Myocyte (in vitro differentiated cells): Measurements from ENCODE around the gene LYPD8. TPM values are rescaled to one million over a fixed set of nuclear protein-coding genes. Genes with fewer than 3 reads are reported as not detected.

Source experiments
- DNase-seq: peaks from one replicate; pipeline ENCODE4 v3.0.0-alpha.2; 2012; ENCODE audit warnings: low read depth
- total RNA-seq: library from RNA; depleted of rRNA; stranded (reverse); fragments of >200 nt; gene quantifications from 2 replicates; pipeline ENCODE4 v1.2.3, GENCODE V29; 2014

LYPD8 gene
- total RNA-seq, 1 donor from 2014 or later = not detected

GRCh38 chr1:248758352-248758751 is 2.8 kb upstream of the LYPD8 start:
- no peak for DNase-seq

DNA sequence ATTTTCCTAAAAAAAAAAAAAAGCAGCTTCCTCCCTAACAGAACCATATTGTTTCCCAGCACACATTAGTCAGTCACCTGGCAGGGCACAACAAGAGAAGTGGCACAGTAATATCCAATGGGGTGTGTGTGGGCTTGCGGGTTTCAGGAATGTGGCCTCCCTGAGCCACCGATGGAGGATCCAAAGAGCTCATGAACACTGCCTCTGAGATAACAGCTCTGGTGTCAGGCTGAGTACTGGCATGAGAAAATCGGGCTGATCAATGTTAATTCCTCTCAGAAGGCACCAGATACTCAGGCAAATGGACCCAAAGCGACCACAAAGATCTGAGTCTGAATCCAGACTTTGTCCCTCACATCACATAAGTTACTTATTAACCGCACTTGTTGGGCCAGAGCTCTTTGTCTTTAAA is 2.2 kb upstream of the LYPD8 start:
- DNase-seq = no peak

DNA sequence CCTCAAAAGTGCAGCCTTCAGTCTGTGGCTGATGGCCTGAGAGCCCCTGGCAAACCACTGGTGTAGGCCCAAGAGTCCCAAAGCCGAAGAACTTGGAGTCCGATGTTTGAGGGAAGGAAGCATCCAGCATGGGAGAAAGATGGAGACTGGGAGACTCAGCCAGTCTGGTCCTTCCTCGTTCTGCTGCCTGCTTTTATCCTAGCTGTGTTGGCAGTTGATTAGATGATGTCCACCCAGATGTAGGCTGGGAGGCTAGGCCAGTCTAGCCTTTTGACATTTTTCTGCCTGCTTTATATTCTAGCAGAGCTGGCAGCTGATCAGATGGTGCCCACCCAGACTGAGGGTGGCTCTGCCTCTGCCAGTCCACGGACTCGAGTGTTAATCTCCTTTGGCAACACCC is 1.1 kb upstream of the LYPD8 start:
- no peak for DNase-seq

DNA sequence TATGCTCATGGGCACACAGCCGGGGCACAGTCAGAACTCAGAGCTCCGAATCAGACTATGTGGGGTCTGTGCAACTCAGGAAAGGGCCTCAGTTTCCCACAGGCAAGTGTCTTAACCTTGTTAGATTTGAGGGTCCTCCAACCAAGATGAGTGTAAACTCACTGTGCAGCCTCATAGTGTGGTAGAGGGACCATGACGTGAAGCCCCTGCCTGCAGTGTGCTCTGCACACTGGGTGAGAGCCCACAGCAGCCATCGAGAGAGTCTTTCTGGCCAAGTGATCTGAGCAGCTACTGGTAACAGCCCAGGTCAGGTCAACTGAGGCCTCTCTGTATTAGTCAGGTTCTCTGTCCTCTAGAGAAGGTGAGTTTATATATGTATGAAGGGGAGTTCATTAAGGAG is 592 bp upstream of the LYPD8 start:
- no peak for DNase-seq

DNA sequence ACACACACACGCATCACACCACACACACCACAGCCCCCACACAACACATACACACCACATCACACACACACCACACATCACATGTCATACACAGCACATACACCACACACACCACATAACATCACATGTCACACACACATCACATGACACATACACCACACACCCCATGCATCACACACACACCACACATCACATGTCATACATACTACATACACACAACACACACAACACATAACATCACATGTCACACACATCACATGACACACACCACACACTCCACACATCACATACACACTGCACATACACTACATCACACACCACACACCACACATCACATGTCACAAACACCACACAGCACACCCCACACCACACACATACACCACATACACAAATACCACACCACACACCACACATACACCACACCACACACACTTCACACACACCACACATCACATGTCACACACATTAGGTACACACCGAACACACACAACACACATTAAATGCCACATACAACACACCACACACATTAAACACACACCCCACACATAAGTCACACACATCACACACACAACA is 1.8 kb downstream of the LYPD8 start:
- DNase-seq = no peak

DNA sequence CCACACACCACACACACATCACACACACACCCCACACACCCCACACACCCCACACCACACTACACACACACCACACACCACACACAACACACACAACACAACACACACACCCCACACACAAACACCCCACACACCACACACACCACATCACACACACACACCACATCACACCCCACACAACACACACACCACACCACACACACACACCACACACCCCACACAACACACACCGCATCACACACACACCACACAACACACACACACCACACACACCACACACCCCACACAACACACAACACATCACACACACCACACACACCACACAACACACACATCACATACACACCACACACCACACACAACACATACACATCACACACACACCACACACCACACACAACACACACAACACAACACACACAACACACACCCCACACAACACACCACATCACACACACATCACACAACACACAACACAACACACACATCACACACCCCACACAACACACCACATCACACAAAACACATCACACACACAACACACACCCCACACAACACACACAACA is 2.4 kb downstream of the LYPD8 start:
- no peak for DNase-seq

DNA sequence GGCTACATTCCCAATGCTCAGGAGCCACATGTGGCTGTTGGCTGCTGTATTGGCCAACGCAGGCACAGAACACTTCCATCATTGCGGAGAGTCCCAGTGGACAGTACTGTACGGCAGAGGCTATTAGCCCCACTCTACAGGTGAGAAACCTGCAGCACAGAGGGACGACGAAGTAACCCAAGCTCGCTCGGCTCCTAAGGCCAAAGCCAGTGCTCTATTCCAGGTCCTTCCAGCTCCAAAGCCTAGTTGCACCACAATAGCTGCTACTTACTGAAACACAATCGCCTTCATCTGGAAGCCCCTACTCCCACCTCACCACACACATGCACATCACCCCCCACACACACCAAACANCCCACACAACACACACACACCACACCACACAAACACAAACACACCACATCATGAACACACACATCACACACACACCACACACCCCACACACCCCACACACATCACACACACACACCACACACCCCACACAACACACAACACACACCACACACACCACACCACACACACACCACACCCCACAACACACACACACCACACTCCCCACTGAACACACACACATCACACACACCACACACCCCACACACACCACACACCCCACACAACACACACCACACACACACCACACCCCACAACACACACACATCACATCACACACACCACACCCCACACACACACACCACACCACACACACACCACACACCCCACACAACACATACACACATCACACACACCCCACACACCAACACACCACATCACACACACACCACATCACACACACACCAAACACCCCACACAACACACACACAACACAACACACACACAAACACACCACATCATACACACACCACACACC is 3.2 kb downstream of the LYPD8 start:
- DNase-seq = no peak

- no peak for DNase-seq
Observed at GRCh38 chr1:248751635-248752034, 3.9 kb downstream of the LYPD8 start.

GRCh38 chr1:248751142-248751541 is 4.4 kb downstream of the LYPD8 start:
- DNase-seq = no peak

GRCh38 chr1:248750496-248750895 is 5.1 kb downstream of the LYPD8 start:
- no peak for DNase-seq

DNA sequence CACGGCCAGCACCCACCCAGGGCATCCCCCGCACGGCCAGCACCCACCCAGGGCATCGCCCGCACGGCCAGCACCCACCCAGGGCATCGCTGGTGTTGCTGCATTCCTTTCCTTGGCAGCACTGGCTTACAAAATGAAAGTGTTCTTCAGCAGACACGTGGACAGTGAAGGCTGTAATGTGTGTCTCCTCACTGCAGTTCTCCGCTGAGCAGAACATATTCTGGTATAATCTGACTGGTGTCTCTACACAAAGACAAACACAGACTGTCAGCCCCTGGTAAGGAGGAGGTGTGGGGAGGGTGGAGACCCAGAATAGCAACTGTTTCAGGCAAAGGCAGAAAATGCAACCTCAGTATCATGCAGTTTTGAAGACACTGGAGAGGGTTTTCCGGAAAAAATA is 7.3 kb downstream of the LYPD8 start:
- DNase-seq = no peak

GRCh38 chr1:248740876-248741275 is 14.7 kb downstream of the LYPD8 start:
- DNase-seq = no peak

DNA sequence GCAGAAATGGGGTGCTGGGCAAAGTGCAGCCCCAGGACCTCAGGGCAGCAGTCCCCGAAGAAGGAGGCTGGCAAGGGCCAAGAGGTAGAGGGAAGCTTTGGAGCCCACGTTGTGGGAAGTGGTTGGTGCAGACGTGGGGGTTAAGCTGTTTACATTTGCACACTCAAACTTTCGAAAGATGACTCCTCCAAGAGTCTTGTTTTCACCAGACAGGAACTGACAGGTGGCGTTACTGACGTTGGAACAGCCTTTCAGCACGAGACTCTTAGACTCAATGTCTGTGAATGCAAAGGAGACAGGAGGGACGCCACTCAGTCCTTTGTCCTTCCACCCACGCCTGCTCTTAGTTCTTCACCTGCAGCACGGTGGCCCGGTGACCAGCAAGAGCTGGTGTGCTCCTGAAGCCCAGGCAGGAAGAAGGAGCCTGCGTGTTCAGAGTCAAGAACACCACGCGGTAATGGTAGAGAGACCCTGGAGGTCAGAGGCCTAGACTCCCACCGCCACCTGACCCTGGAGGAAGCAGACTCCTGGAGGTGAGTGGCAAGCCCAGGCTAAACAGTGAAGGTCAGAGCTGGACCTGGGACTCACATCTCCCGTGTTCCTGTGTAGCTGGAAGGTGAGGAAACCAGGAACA is 15.9 kb downstream of the LYPD8 start:
- DNase-seq = no peak

DNA sequence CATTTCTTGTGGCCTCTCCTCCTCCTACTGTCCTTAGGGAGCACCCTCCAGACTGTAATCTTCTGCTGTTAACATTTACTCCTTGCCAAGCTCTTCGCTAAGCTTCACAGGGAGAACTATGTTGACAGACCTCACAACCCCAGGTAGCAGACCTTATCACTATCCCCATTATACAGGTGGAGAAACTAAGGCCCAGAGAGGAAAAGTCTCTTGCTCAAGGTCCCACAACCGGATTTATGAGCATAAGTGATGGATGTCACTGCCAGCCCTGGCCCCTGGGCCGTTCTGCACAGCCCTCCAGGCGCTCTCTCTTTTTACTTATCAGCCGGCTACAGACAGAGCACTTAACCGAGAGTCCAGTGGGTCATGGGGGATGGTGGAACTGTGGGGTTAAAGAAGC is 18.1 kb downstream of the LYPD8 start:
- no peak for DNase-seq

- DNase-seq = no peak
Observed at GRCh38 chr1:248736977-248737376, 18.6 kb downstream of the LYPD8 start.

GRCh38 chr1:248733566-248733965 is 22.0 kb downstream of the LYPD8 start:
- DNase-seq = no peak

- no peak for DNase-seq
Observed at GRCh38 chr1:248730507-248731335, 24.8 kb downstream of the LYPD8 start.

DNA sequence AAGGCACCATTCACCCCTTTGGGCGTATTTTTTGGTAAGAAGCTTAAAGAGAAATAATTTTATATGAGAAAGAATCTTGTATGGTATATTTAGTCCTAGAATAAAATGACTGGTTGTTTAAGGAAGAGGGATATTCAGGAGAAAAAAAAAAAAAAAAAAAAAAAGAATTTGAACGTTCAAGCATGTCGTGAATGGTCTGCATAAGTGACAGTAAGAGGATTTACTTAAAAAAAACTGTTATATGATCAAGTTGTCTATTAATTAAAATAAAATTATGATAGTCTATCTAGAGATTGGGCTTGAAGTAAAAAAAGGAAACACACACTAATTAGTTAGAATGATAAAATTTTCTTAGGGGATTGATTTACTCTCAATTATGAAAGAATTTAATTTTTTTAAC is 41.3 kb downstream of the LYPD8 start:
- no peak for DNase-seq

DNA sequence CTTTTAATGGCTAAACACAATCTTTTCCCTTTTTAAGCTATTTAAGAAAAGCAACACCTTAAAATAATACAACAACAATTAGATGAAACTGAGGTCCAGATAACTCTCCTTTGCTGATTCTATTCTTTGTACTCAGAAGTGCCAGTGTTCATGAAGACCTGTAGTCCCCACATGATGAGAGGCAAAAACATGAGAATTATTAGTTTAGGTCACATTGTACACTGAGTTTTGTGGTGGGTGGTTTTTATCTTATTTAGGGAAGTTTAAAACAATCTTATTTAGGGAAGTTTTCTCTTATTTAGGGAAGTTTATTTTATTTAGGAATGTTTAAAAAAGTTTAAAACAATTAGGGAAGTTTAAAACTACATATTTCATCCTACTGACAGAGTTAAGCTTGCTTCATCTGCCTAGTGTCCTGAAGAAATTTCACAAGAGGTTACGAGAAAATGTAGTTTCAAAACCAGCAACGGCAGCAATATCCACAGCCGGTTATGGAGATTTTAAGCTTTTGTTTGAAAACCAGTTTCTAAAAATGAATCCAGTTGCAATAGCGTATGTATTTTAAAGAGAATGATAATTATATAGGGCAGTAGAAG is 45.2 kb downstream of the LYPD8 start:
- no peak for DNase-seq

DNA sequence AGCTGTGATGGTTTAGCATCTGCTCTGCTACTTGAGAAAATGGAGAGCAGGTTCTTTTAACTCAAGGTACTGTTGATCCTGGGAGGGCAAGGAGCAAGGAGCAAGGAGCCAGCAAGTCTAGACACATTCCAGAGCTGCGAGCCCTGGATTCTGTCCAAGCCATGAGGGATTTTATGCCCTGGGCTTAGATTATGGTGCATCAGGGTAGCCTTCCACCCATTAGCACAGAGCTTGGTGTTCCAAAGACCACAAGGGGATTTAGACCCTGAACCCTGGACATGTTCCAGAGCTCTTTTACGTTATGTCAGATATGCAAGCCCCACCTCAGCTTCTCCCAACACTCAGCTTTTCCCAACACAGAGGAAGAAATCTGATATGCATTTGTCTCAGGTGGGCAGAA is 51.0 kb downstream of the LYPD8 start:
- no peak for DNase-seq

DNA sequence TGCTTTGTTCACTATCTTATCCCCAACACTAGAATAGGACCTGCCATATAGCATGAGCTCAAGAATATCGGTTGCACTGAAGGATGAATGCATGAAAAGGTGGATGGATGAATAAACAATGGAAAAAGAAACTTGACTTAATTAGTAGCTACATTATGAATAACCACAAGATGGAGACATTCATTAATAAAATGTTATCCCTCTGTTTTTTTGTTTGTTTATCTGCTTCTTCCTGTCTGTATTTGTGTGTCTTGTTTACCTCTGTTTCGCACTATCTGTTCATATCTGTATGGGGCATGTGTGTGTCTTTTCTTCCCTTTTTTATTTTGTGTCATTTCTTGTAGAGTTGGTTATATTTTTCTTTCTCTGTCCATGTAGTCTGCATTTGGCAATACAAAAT is 51.9 kb downstream of the LYPD8 start:
- DNase-seq = peak; percentile 5
